ENCODE data around the gene FOXL1.

The FOXL1 gene

GRCh38 chr16:86545481-86545880, 32.9 kb upstream of the FOXL1 start:
- Histone ChIP-seq H3K4me1 (ENCODE audit: control insufficient read depth, low read length) (no peaks in the 10 kb centered on the region), H3K79me2 (ENCODE audit: control insufficient read depth, low read length) (no peaks in the 10 kb centered on the region), H3K36me3 (ENCODE audit: control insufficient read depth, low read length) (peaks cover 38% of the 10 kb centered on the region), H3K9me2 (replicated peaks; ENCODE audit: control insufficient read depth, low read length) (no peaks in the 10 kb centered on the region), H3K4me2 (ENCODE audit: low read length) (no peak overlapping the region), H3K4me3 (ENCODE audit: low read length) (no peak overlapping the region), H4K20me1 (ENCODE audit: control insufficient read depth, insufficient read depth, low read depth, low read length) (no peaks in the 10 kb centered on the region), H3K27ac (ENCODE audit: low read depth, low read length) (no peak overlapping the region), H3K9me3 (ENCODE audit: control insufficient read depth, insufficient read depth, low read length) (no peaks in the 10 kb centered on the region), H3F3A (ENCODE audit: control insufficient read depth, insufficient read depth) (no peaks in the 10 kb centered on the region), H3K27me3 (ENCODE audit: control insufficient read depth, low read length) (no peaks in the 10 kb centered on the region)
- TF ChIP-seq EZH2phosphoT487 (IDR thresholded peaks at IDR 0.05; ENCODE audit: borderline replicate concordance, low read length) (no peak), CTCF (IDR thresholded peaks at IDR 0.05; ENCODE audit: low read depth, low read length, poor library complexity, severe bottlenecking) (no peak)

GRCh38 chr16:86545954-86546637, 32.3 kb upstream of the FOXL1 start:
- Histone ChIP-seq H3K4me3 (ENCODE audit: low read length) (no peak overlapping the region), H3K4me2 (ENCODE audit: low read length) (no peak overlapping the region), H3K36me3 (ENCODE audit: control insufficient read depth, low read length) (peaks cover 37% of the 10 kb centered on the region), H3K9me3 (ENCODE audit: control insufficient read depth, insufficient read depth, low read length) (no peaks in the 10 kb centered on the region), H3F3A (ENCODE audit: control insufficient read depth, insufficient read depth) (no peaks in the 10 kb centered on the region), H3K79me2 (ENCODE audit: control insufficient read depth, low read length) (no peaks in the 10 kb centered on the region), H4K20me1 (ENCODE audit: control insufficient read depth, insufficient read depth, low read depth, low read length) (no peaks in the 10 kb centered on the region), H3K4me1 (ENCODE audit: control insufficient read depth, low read length) (no peaks in the 10 kb centered on the region), H3K27me3 (ENCODE audit: control insufficient read depth, low read length) (no peaks in the 10 kb centered on the region), H3K9me2 (replicated peaks; ENCODE audit: control insufficient read depth, low read length) (no peaks in the 10 kb centered on the region), H3K27ac (ENCODE audit: low read depth, low read length) (no peak overlapping the region)
- TF ChIP-seq EZH2phosphoT487 (IDR thresholded peaks at IDR 0.05; ENCODE audit: borderline replicate concordance, low read length): no peak
- no peak for TF ChIP-seq CTCF (IDR thresholded peaks at IDR 0.05; ENCODE audit: low read depth, low read length, poor library complexity, severe bottlenecking)

- Histone ChIP-seq H3K27ac (ENCODE audit: low read depth, low read length) (no peak overlapping the region), H3K4me2 (ENCODE audit: low read length) (no peak overlapping the region), H3F3A (ENCODE audit: control insufficient read depth, insufficient read depth) (no peaks in the 10 kb centered on the region), H3K79me2 (ENCODE audit: control insufficient read depth, low read length) (no peaks in the 10 kb centered on the region), H3K4me1 (ENCODE audit: control insufficient read depth, low read length) (no peaks in the 10 kb centered on the region), H3K9me2 (replicated peaks; ENCODE audit: control insufficient read depth, low read length) (no peaks in the 10 kb centered on the region), H4K20me1 (ENCODE audit: control insufficient read depth, insufficient read depth, low read depth, low read length) (no peaks in the 10 kb centered on the region), H3K27me3 (ENCODE audit: control insufficient read depth, low read length) (no peaks in the 10 kb centered on the region), H3K36me3 (ENCODE audit: control insufficient read depth, low read length) (peaks cover 36% of the 10 kb centered on the region), H3K9me3 (ENCODE audit: control insufficient read depth, insufficient read depth, low read length) (no peaks in the 10 kb centered on the region), H3K4me3 (ENCODE audit: low read length) (no peak overlapping the region)
- TF ChIP-seq EZH2phosphoT487 (IDR thresholded peaks at IDR 0.05; ENCODE audit: borderline replicate concordance, low read length): no peak
- no peak for TF ChIP-seq CTCF (IDR thresholded peaks at IDR 0.05; ENCODE audit: low read depth, low read length, poor library complexity, severe bottlenecking)
These were observed 31.7 kb upstream of the FOXL1 start for GRCh38 chr16:86546638-86547013.
